GM23338 (cell line): ENCODE measurements around the gene NPHP4. TPM values are rescaled to one million over a fixed set of nuclear protein-coding genes. Genes with fewer than 3 reads are reported as not detected.

Experiments used
- ATAC-seq: fragments of 200-7000 bp; cut with Tn5 transposase; 3 replicates; pipeline ENCODE4 v1.9.1; 2020
- DNase-seq: peaks from one replicate; pipeline ENCODE4 v3.0.0-alpha.2; 2015; ENCODE audit warnings: low spot score
- H2AFZ ChIP-seq: fragments of 200-600 bp; sonication (generic); 2 replicates; pipeline ENCODE4 v1.8.0; 2016; ENCODE audit warnings: antibody characterized with exemption, mild to moderate bottlenecking, moderate library complexity
- H3F3A ChIP-seq: fragments of 200-600 bp; sonication (generic); replicated peaks from 2 replicates; pipeline ENCODE4 v1.8.0; 2017; ENCODE audit warnings: antibody characterized with exemption, mixed run types, low read depth
- H3K27ac ChIP-seq: fragments of 200-600 bp; sonication (generic); 2 replicates; pipeline ENCODE4 v1.6.1; 2016; ENCODE audit warnings: low read depth
- H3K27me3 ChIP-seq: fragments of 200-600 bp; sonication (generic); 2 replicates; pipeline ENCODE4 v1.8.0; 2016; ENCODE audit warnings: mild to moderate bottlenecking, mixed run types, moderate library complexity; ENCODE audit not compliant: insufficient read depth
- H3K36me3 ChIP-seq: fragments of 200-600 bp; sonication (generic); 2 replicates; pipeline ENCODE4 v1.8.0; 2016; ENCODE audit warnings: mild to moderate bottlenecking; ENCODE audit not compliant: insufficient read depth
- H3K4me1 ChIP-seq: fragments of 200-600 bp; sonication (generic); 2 replicates; pipeline ENCODE4 v1.8.0; 2016; ENCODE audit warnings: mild to moderate bottlenecking, moderate library complexity; ENCODE audit not compliant: insufficient read depth
- H3K4me2 ChIP-seq: fragments of 200-600 bp; sonication (generic); 2 replicates; pipeline ENCODE4 v1.7.1; 2017; ENCODE audit warnings: mixed run types
- H3K4me3 ChIP-seq: fragments of 200-600 bp; sonication (generic); 2 replicates; pipeline ENCODE4 v1.6.1; 2016; ENCODE audit warnings: mixed run types
- H3K79me2 ChIP-seq: fragments of 200-600 bp; sonication (generic); replicated peaks from 2 replicates; pipeline ENCODE4 v1.8.0; 2017; ENCODE audit warnings: mild to moderate bottlenecking; ENCODE audit not compliant: insufficient read depth
- H3K9me2 ChIP-seq: fragments of 200-600 bp; sonication (generic); 2 replicates; pipeline ENCODE4 v1.8.0; 2017; ENCODE audit not compliant: insufficient read depth
- H4K20me1 ChIP-seq: fragments of 200-600 bp; sonication (generic); replicated peaks from 2 replicates; pipeline ENCODE4 v1.8.0; 2017; ENCODE audit warnings: mild to moderate bottlenecking; ENCODE audit not compliant: insufficient read depth
- H3K27ac Mint-ChIP-seq: 2 replicates; pipeline ENCODE4 v1.8.0; 2020; ENCODE audit warnings: inconsistent platforms, mild to moderate bottlenecking, moderate library complexity, mixed read lengths
- H3K27me3 Mint-ChIP-seq: 3 replicates; pipeline ENCODE4 v1.8.0; 2022; ENCODE audit warnings: low read depth, mild to moderate bottlenecking, moderate library complexity, mixed read lengths, inconsistent platforms; ENCODE audit not compliant: insufficient read depth, poor library complexity
- H3K36me3 Mint-ChIP-seq: 3 replicates; pipeline ENCODE4 v1.8.0; 2021; ENCODE audit warnings: low read depth, mild to moderate bottlenecking, inconsistent platforms, moderate library complexity, mixed read lengths
- H3K4me1 Mint-ChIP-seq: 3 replicates; pipeline ENCODE4 v1.8.0; 2020; ENCODE audit warnings: mild to moderate bottlenecking, inconsistent platforms, mixed read lengths
- H3K4me3 Mint-ChIP-seq: 3 replicates; pipeline ENCODE4 v1.8.0; 2021; ENCODE audit warnings: moderate library complexity, mild to moderate bottlenecking, inconsistent platforms, mixed read lengths
- H3K9me3 Mint-ChIP-seq: 3 replicates; pipeline ENCODE4 v1.8.0; 2020; ENCODE audit warnings: moderate library complexity, mild to moderate bottlenecking, inconsistent platforms, mixed read lengths
- CREB1 ChIP-seq: fragments of 250-450 bp; sonication (Bioruptor Pico); IDR thresholded peaks from 2 replicates; pipeline ENCODE4 v1.5.0; 2020; ENCODE audit warnings: low read depth, mild to moderate bottlenecking, moderate library complexity
- CTCF ChIP-seq, 2 experiments: fragments of 200-600 bp in 1 of 2; sonication (generic) in 1 of 2; conservative IDR thresholded peaks; 2 replicates each; pipeline versions ENCODE4 v1.5.1 to v1.6.1; 2016 to 2017; ENCODE audit warnings: antibody characterized with exemption in 2 of 2, low read depth in 2 of 2, mild to moderate bottlenecking in 2 of 2, moderate library complexity in 1 of 2
- NANOG ChIP-seq: IDR thresholded peaks from 2 replicates; pipeline ENCODE4 v1.6.1; 2016; ENCODE audit warnings: antibody characterized with exemption, borderline replicate concordance
- POLR2AphosphoS5 ChIP-seq: IDR thresholded peaks from 2 replicates; pipeline ENCODE4 v1.6.1; 2016; ENCODE audit warnings: antibody characterized with exemption, low read depth
- REST ChIP-seq: IDR thresholded peaks from one replicate; pipeline ENCODE4 v1.6.1; 2018; ENCODE audit warnings: antibody characterized with exemption; ENCODE audit not compliant: unreplicated experiment
- STAT1 ChIP-seq: IDR thresholded peaks from one replicate; pipeline ENCODE4 v1.6.1; 2016; ENCODE audit warnings: antibody characterized with exemption; ENCODE audit not compliant: unreplicated experiment
- ZNF114 ChIP-seq: fragments of 250-450 bp; sonication (Bioruptor Pico); IDR thresholded peaks from 2 replicates; pipeline ENCODE4 v1.5.0; 2020; ENCODE audit warnings: mild to moderate bottlenecking, moderate library complexity
- polyA plus RNA-seq: library from polyadenylated mRNA; unstranded; fragments of >200 nt; fragmentation: Nextera tagmentation; extraction: Ambion mirVana; gene quantifications from 2 replicates; pipeline ENCODE4 v1.2.1, GENCODE V29; 2016
- total RNA-seq: library from RNA; depleted of rRNA; stranded (reverse); fragments of >200 nt; shearing (Covaris generic); gene quantifications from 2 replicates; pipeline ENCODE4 v1.2.3, GENCODE V29; 2014

NPHP4 gene
- total and polyA plus RNA-seq, 2 experiments from 2014 or later: 2.5 to 12.4 TPM

GRCh38 chr1:6010554-6010953 lies 18.3 kb upstream of the NPHP4 start:
- no peak overlapping the region for H2AFZ ChIP-seq
- no peaks in the 10 kb centered on the region for H3K79me2 ChIP-seq
- no peak overlapping the region for H3K4me3 ChIP-seq
- DNase-seq (peak; percentile 36), ATAC-seq (peak; percentile 24; the same call in 2 of the 3 replicates)
- no peaks in the 10 kb centered on the region for H3K9me2 ChIP-seq
- H3K9me3 Mint-ChIP-seq: peaks cover 3% of the 10 kb centered on the region; the same call in 1 of the 3 replicates
- no peaks in the 10 kb centered on the region for H3F3A ChIP-seq
- TF ChIP-seq STAT1: no peak
- no peak for TF ChIP-seq NANOG
- TF ChIP-seq REST: no peak
- TF ChIP-seq CTCF (conservative IDR thresholded peaks at IDR 0.05; ENCODE audit: low read depth in 2 of 2): peak; percentile 12 to 35; a peak in 2 of 4 replicates
- no peak for TF ChIP-seq POLR2AphosphoS5
- TF ChIP-seq CREB1 (CRISPR knock-in tag): no peak
- no peaks in the 10 kb centered on the region for H3K36me3 Mint-ChIP-seq
- no peaks in the 10 kb centered on the region for H3K27me3 ChIP-seq
- no peaks in the 10 kb centered on the region for H3K4me1 ChIP-seq
- no peaks in the 10 kb centered on the region for H4K20me1 ChIP-seq
- no peak overlapping the region for H3K4me2 ChIP-seq
- H3K27ac ChIP-seq: no peak overlapping the region
- H3K36me3 ChIP-seq: no peaks in the 10 kb centered on the region
- H3K4me1 Mint-ChIP-seq: peaks cover 3% of the 10 kb centered on the region; the same call in 1 of the 3 replicates
- H3K27me3 Mint-ChIP-seq: peaks cover 14% of the 10 kb centered on the region
- no peak overlapping the region for H3K4me3 Mint-ChIP-seq
- H3K27ac Mint-ChIP-seq: no peak overlapping the region

GRCh38 chr1:6009120-6010040 lies 17.2 kb upstream of the NPHP4 start:
- Mint-ChIP-seq H3K27ac (no peak overlapping the region), H3K9me3 (peaks cover 3% of the 10 kb centered on the region; the same call in 1 of the 3 replicates), H3K4me3 (no peak overlapping the region), H3K4me1 (peaks cover 5% of the 10 kb centered on the region), H3K36me3 (no peaks in the 10 kb centered on the region), H3K27me3 (peaks cover 12% of the 10 kb centered on the region)
- no peaks in the 10 kb centered on the region for H3K4me1 ChIP-seq
- no peak overlapping the region for H3K4me2 ChIP-seq
- H3K4me3 ChIP-seq: no peak overlapping the region
- H3K36me3 ChIP-seq: no peaks in the 10 kb centered on the region
- no peak overlapping the region for H3K27ac ChIP-seq
- ATAC-seq (no peak), DNase-seq (no peak)
- TF ChIP-seq ZNF114 (CRISPR knock-in tag) (no peak), CREB1 (CRISPR knock-in tag) (no peak)
- no peaks in the 10 kb centered on the region for H3F3A ChIP-seq
- no peaks in the 10 kb centered on the region for H4K20me1 ChIP-seq
- H2AFZ ChIP-seq: no peak overlapping the region
- H3K27me3 ChIP-seq: no peaks in the 10 kb centered on the region
- no peaks in the 10 kb centered on the region for H3K9me2 ChIP-seq
- no peaks in the 10 kb centered on the region for H3K79me2 ChIP-seq
